PC-3 (cell line): ENCODE data around the gene ADCY2. TPM values are rescaled to one million over a fixed set of nuclear protein-coding genes. Genes with fewer than 3 reads are reported as not detected.

Experiments
- ATAC-seq: fragments of 200-7000 bp; cut with Tn5 transposase; 2 replicates; pipeline ENCODE4 v1.9.1; 2020; ENCODE audit warnings: mild to moderate bottlenecking, moderate library complexity
- BruUV-seq: library from RNA; stranded (reverse); fragments of 400-500 nt; replicated peaks from 2 replicates; lab custom pipeline; 2021; lab: Mats Ljungman, UMichigan
- CTCF ChIA-PET: fragments of 300-600 bp; sonication (Branson Sonifier 250); formaldehyde crosslinking; loops from one replicate; lab custom pipeline; 2022; ENCODE audit warnings: antibody characterized with exemption; lab: Charles Lee
- POLR2A ChIA-PET: fragments of 300-600 bp; sonication (Branson Sonifier 250); formaldehyde crosslinking; loops from one replicate; lab custom pipeline; 2022; ENCODE audit warnings: antibody characterized with exemption; ENCODE audit not compliant: unreplicated experiment; lab: Charles Lee
- DNase-seq: peaks from one replicate; pipeline ENCODE4 v3.0.0-alpha.2; 2015
- H2AFZ ChIP-seq: fragments of 300-600 bp; sonication (generic); 2 replicates; pipeline ENCODE4 v1.6.0; 2016; ENCODE audit warnings: antibody characterized with exemption, low read length
- H3F3A ChIP-seq: fragments of 300-600 bp; sonication (generic); one replicate; pipeline ENCODE4 v1.6.0; 2017; ENCODE audit warnings: antibody characterized with exemption, low read length, control low read depth, mild to moderate bottlenecking; ENCODE audit not compliant: unreplicated experiment
- H3K27ac ChIP-seq: fragments of 300-600 bp; sonication (generic); 2 replicates; pipeline ENCODE4 v1.5.1; 2016; ENCODE audit warnings: mild to moderate bottlenecking, low read length
- H3K27me3 ChIP-seq: fragments of 300-600 bp; sonication (generic); 2 replicates; pipeline ENCODE4 v1.6.1; 2016; ENCODE audit warnings: low read length, mixed read lengths
- H3K36me3 ChIP-seq: fragments of 300-600 bp; sonication (generic); 2 replicates; pipeline ENCODE4 v1.6.1; 2016; ENCODE audit warnings: low read depth, mixed run types, low read length, mixed read lengths
- H3K4me1 ChIP-seq: fragments of 300-600 bp; sonication (generic); 2 replicates; pipeline ENCODE4 v1.5.1; 2016; ENCODE audit warnings: low read length; ENCODE audit not compliant: insufficient read depth
- H3K4me2 ChIP-seq: fragments of 300-600 bp; sonication (generic); 2 replicates; pipeline ENCODE4 v1.6.0; 2016; ENCODE audit warnings: low read length
- H3K4me3 ChIP-seq: fragments of 300-600 bp; sonication (generic); 2 replicates; pipeline ENCODE4 v1.5.1; 2016; ENCODE audit warnings: mild to moderate bottlenecking, low read length, mixed read lengths
- H3K79me2 ChIP-seq: fragments of 300-600 bp; sonication (generic); 2 replicates; pipeline ENCODE4 v1.6.1; 2017; ENCODE audit warnings: low read length, mixed read lengths
- H3K9ac ChIP-seq: fragments of 300-600 bp; sonication (generic); 2 replicates; pipeline ENCODE4 v1.6.0; 2016; ENCODE audit warnings: mild to moderate bottlenecking, low read length
- H3K9me2 ChIP-seq: fragments of 300-600 bp; sonication (generic); replicated peaks from 2 replicates; pipeline ENCODE4 v1.6.1; 2016; ENCODE audit warnings: mixed run types, low read length, mixed read lengths
- H3K9me3 ChIP-seq: fragments of 300-600 bp; sonication (generic); 2 replicates; pipeline ENCODE4 v1.6.1; 2016; ENCODE audit warnings: low read length, mixed read lengths
- H4K20me1 ChIP-seq: fragments of 300-600 bp; sonication (generic); 2 replicates; pipeline ENCODE4 v1.6.1; 2016; ENCODE audit warnings: low read length, mixed read lengths
- CTCF ChIP-seq: fragments of 300-600 bp; sonication (generic); conservative IDR thresholded peaks from 2 replicates; pipeline ENCODE4 v1.5.1; 2017; ENCODE audit warnings: antibody characterized with exemption, low read depth, mild to moderate bottlenecking, low read length
- EZH2 ChIP-seq: fragments of 300-600 bp; sonication (generic); IDR thresholded peaks from one replicate; pipeline ENCODE4 v1.6.1; 2017; ENCODE audit warnings: antibody characterized with exemption, mild to moderate bottlenecking, low read length; ENCODE audit not compliant: unreplicated experiment
- EZH2phosphoT487 ChIP-seq: fragments of 300-600 bp; sonication (generic); IDR thresholded peaks from 2 replicates; pipeline ENCODE4 v1.6.1; 2018; ENCODE audit warnings: mild to moderate bottlenecking, antibody characterized with exemption, low read length, borderline replicate concordance
- intact Hi-C: fragments of 100-400 bp; cut with micrococcal nuclease; formaldehyde crosslinking; loops from 2 replicates; pipeline ENCODE4 v1.9.0; 2023
- total RNA-seq: library from RNA; depleted of rRNA; stranded (reverse); fragments of >200 nt; gene quantifications from 2 replicates; pipeline ENCODE4 v1.2.3, GENCODE V29; 2014

The ADCY2 gene
- total RNA-seq, 1 experiment from 2014 or later: not detected

- CTCF ChIA-PET: no interaction called here
- H3K4me3 ChIP-seq: no peak overlapping the region
- H3K79me2 ChIP-seq: no peaks in the 10 kb centered on the region
- H4K20me1 ChIP-seq: no peaks in the 10 kb centered on the region
- no peak for ATAC-seq
- intact Hi-C loops: no loop called here
- H3K4me2 ChIP-seq: no peak overlapping the region
- no peak overlapping the region for H3K9ac ChIP-seq
- BruUV-seq: no TSS peak
- no peak overlapping the region for H3K27ac ChIP-seq
- peaks cover 10% of the 10 kb centered on the region; the same call in 1 of the 2 replicates for H3K27me3 ChIP-seq
- H3F3A ChIP-seq: no peaks in the 10 kb centered on the region
- POLR2A ChIA-PET: no interaction called here
- H3K9me3 ChIP-seq: peaks cover 10% of the 10 kb centered on the region; the same call in 1 of the 2 replicates
- no peaks in the 10 kb centered on the region for H3K4me1 ChIP-seq
- no peaks in the 10 kb centered on the region for H3K9me2 ChIP-seq
- TF ChIP-seq EZH2phosphoT487: no peak
- no peaks in the 10 kb centered on the region for H3K36me3 ChIP-seq
- no peak for DNase-seq
- no peak overlapping the region for H2AFZ ChIP-seq
Observed at GRCh38 chr5:7515284-7515914, 119.5 kb downstream of the ADCY2 start.

GRCh38 chr5:7516253-7516652 is 120.3 kb downstream of the ADCY2 start:
- no peaks in the 10 kb centered on the region for H3K4me1 ChIP-seq
- no peaks in the 10 kb centered on the region for H3K79me2 ChIP-seq
- no peaks in the 10 kb centered on the region for H3F3A ChIP-seq
- H3K36me3 ChIP-seq: no peaks in the 10 kb centered on the region
- H4K20me1 ChIP-seq: no peaks in the 10 kb centered on the region
- ChIA-PET CTCF (no interaction called here), POLR2A (no interaction called here)
- H2AFZ ChIP-seq: no peak overlapping the region
- no peak for TF ChIP-seq EZH2phosphoT487
- no peak for TF ChIP-seq CTCF
- no peak for TF ChIP-seq EZH2
- H3K9ac ChIP-seq: no peak overlapping the region
- no peaks in the 10 kb centered on the region for H3K9me2 ChIP-seq
- no peak overlapping the region for H3K27ac ChIP-seq
- ATAC-seq (no peak), DNase-seq (no peak)
- intact Hi-C loops: no loop called here
- no peak overlapping the region for H3K4me2 ChIP-seq
- H3K9me3 ChIP-seq: peaks cover 10% of the 10 kb centered on the region; the same call in 1 of the 2 replicates
- H3K27me3 ChIP-seq: peaks cover 10% of the 10 kb centered on the region; the same call in 1 of the 2 replicates
- no peak overlapping the region for H3K4me3 ChIP-seq
- BruUV-seq: no TSS peak

GRCh38 chr5:7517006-7517405 is 121.1 kb downstream of the ADCY2 start:
- Histone ChIP-seq H3K79me2 (no peaks in the 10 kb centered on the region), H3K4me2 (no peak overlapping the region), H3K4me3 (no peak overlapping the region), H3K4me1 (no peaks in the 10 kb centered on the region), H3K9me2 (no peaks in the 10 kb centered on the region), H3K36me3 (no peaks in the 10 kb centered on the region), H3K27ac (no peak overlapping the region), H3K9ac (no peak overlapping the region), H4K20me1 (no peaks in the 10 kb centered on the region), H2AFZ (no peak overlapping the region), H3F3A (no peaks in the 10 kb centered on the region), H3K27me3 (peaks cover 10% of the 10 kb centered on the region; the same call in 1 of the 2 replicates), H3K9me3 (peaks cover 10% of the 10 kb centered on the region; the same call in 1 of the 2 replicates)
- CTCF ChIA-PET: no interaction called here
- ATAC-seq (no peak), DNase-seq (no peak)
- intact Hi-C loops: no loop called here
- TF ChIP-seq CTCF (no peak), EZH2 (no peak), EZH2phosphoT487 (no peak)
- no TSS peak for BruUV-seq
- POLR2A ChIA-PET: no interaction called here
